ENCODE measurements around the gene CTNNA1. TPM values are rescaled to one million over a fixed set of nuclear protein-coding genes. Genes with fewer than 3 reads are reported as not detected.

Gene CTNNA1
- total and polyA plus RNA-seq, 4 donors = 115 to 480 (median 302) TPM

GRCh38 chr5:138933522-138934290, 180.5 kb downstream of the CTNNA1 start:
- DNase-seq (no peak), ATAC-seq (ENCODE audit: insufficient read depth, low FRiP score) (no peak)
- Histone ChIP-seq H3K36me3 (ENCODE audit: control insufficient read depth in 4 of 4, insufficient read depth in 4 of 4, low read length in 4 of 4) (peaks cover 26 to 61% (median 57%) of the 10 kb centered on the region in 4 donors), H3K9ac (ENCODE audit: insufficient read depth in 1 of 2, low read length in 2 of 2) (no peak overlapping the region), H3K9me3 (ENCODE audit: control insufficient read depth in 4 of 4, insufficient read depth in 3 of 4, low read length in 3 of 4) (no peaks in the 10 kb centered on the region), H3K27ac (ENCODE audit: low read depth in 1 of 2, low read length in 1 of 2) (no peak overlapping the region), H3K27me3 (ENCODE audit: control insufficient read depth in 3 of 3, insufficient read depth in 3 of 3, low read length in 2 of 3) (no peaks in the 10 kb centered on the region), H3K4me1 (ENCODE audit: control insufficient read depth in 5 of 5, insufficient read depth in 5 of 5, low read length in 5 of 5) (peaks cover 0 to 15% (median 0%) of the 10 kb centered on the region in 5 donors), H3K4me3 (no peak overlapping the region)
- WGBS, 2 donors = 90 to 93% methylated on average over 18 of the region's 18 CpGs
- TF ChIP-seq CTCF (IDR thresholded peaks at IDR 0.05; ENCODE audit: control extremely low read depth, extremely low read depth) = no peak

GRCh38 chr5:138934971-138935370, 181.7 kb downstream of the CTNNA1 start:
- no peak for TF ChIP-seq CTCF (IDR thresholded peaks at IDR 0.05; ENCODE audit: control extremely low read depth, extremely low read depth)
- WGBS, 2 donors = 93% methylated on average over 12 of the region's 12 CpGs
- H3K9ac ChIP-seq (ENCODE audit: insufficient read depth in 1 of 2, low read length in 2 of 2) = no peak overlapping the region
- no peaks in the 10 kb centered on the region for H3K27me3 ChIP-seq (ENCODE audit: control insufficient read depth in 3 of 3, insufficient read depth in 3 of 3, low read length in 2 of 3)
- no peak overlapping the region for H3K27ac ChIP-seq (ENCODE audit: low read depth in 1 of 2, low read length in 1 of 2)
- peaks cover 0 to 15% (median 0%) of the 10 kb centered on the region in 5 donors for H3K4me1 ChIP-seq (ENCODE audit: control insufficient read depth in 5 of 5, insufficient read depth in 5 of 5, low read length in 5 of 5)
- DNase-seq (no peak), ATAC-seq (ENCODE audit: insufficient read depth, low FRiP score) (no peak)
- no peaks in the 10 kb centered on the region for H3K9me3 ChIP-seq (ENCODE audit: control insufficient read depth in 4 of 4, insufficient read depth in 3 of 4, low read length in 3 of 4)
- H3K4me3 ChIP-seq = no peak overlapping the region
- H3K36me3 ChIP-seq (ENCODE audit: control insufficient read depth in 4 of 4, insufficient read depth in 4 of 4, low read length in 4 of 4) = peaks cover 26 to 51% (median 49%) of the 10 kb centered on the region in 4 donors

- WGBS, 2 donors = 91 to 93% methylated on average over 10 of the region's 10 CpGs
- DNase-seq (no peak), ATAC-seq (ENCODE audit: insufficient read depth, low FRiP score) (no peak)
Measured at GRCh38 chr5:138935466-138935865, 182.2 kb downstream of the CTNNA1 start.

More at GRCh38 chr5:138935466-138935865, 182.2 kb downstream of the CTNNA1 start:
- H3K36me3 ChIP-seq (ENCODE audit: control insufficient read depth in 4 of 4, insufficient read depth in 4 of 4, low read length in 4 of 4) = peaks cover 25 to 46% (median 45%) of the 10 kb centered on the region in 4 donors
- H3K9me3 ChIP-seq (ENCODE audit: control insufficient read depth in 4 of 4, insufficient read depth in 3 of 4, low read length in 3 of 4) = no peaks in the 10 kb centered on the region
- H3K4me3 ChIP-seq = no peak overlapping the region
- H3K9ac ChIP-seq (ENCODE audit: insufficient read depth in 1 of 2, low read length in 2 of 2) = no peak overlapping the region
- TF ChIP-seq CTCF (IDR thresholded peaks at IDR 0.05; ENCODE audit: control extremely low read depth, extremely low read depth) = no peak
- H3K27me3 ChIP-seq (ENCODE audit: control insufficient read depth in 3 of 3, insufficient read depth in 3 of 3, low read length in 2 of 3) = no peaks in the 10 kb centered on the region
- peaks cover 0 to 15% (median 0%) of the 10 kb centered on the region in 5 donors for H3K4me1 ChIP-seq (ENCODE audit: control insufficient read depth in 5 of 5, insufficient read depth in 5 of 5, low read length in 5 of 5)
- no peak overlapping the region for H3K27ac ChIP-seq (ENCODE audit: low read depth in 1 of 2, low read length in 1 of 2)

Measured in lung (tissue), 12 donors.